IPS DF 19.7 (cell line): ENCODE measurements around the gene EXO1.
"Not testable (repeated sequence)": the region's sequence is repeated elsewhere in the genome, so short reads cannot be mapped to it uniquely, and the experiment has no call there.

ENCODE experiments used
- DNase-seq: peaks from one replicate; pipeline ENCODE4 v3.0.0-alpha.2; 2013; ENCODE audit warnings: low read depth, low spot score

The EXO1 gene

DNA sequence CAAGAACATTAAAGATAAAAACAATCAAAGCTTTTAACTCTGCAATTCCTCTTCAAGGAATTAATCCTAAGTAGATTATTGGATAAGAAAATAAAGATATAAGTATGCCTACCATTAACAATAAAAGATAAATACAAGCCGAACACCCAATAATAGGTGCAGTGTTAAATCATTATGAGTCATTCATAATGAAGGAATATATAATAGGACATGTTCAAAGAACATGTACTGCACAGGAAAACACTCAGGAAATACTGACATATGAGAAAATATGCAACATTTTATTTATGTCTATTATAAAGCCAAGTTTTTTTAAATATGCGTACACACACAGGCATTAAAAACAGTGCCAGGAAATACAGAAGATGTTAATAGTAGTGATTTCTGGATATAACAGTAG is 11.1 kb upstream of the EXO1 start:
- no peak for DNase-seq

DNA sequence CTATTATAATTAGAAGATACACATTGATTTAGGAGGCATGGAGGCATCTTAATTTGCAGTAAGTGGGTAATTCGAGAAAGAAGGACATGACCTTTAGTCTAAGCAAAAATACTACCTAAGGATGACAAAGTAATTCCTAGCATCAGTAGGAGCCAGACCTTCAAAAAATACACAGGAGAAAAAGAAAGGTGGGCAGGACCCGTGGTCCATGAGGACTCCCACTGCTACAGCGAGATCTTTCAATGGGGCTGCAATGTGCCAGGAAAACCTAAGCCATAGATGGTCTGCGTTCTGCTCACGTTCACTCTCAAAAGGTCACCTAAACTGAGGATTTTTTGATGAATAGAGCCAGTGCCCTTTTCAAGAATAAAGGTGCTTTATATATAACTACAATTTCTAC is 10.6 kb upstream of the EXO1 start:
- DNase-seq = no peak

GRCh38 chr1:241837901-241838300 is 10.1 kb upstream of the EXO1 start:
- no peak for DNase-seq

DNA sequence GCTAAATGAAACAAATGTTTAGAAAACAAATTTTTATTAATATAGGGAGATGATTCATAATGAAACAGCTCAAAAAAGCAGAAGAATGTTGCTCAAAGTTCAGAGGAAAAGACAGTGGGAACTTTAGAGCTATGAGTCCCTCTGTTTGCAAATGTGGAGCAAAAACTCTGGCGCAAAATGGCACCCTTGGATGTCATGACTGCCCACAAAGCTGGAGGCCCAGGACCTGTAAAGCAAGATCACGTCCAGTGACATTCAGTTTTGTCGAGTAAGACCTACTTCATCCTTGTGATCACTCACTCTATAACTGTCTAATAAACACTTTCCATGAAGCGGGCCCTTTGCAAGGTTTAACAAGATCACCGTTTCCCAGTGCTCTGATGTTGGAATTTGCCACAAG is 9.1 kb upstream of the EXO1 start:
- no peak for DNase-seq

GRCh38 chr1:241839369-241839979 is 8.5 kb upstream of the EXO1 start:
- no peak for DNase-seq

DNA sequence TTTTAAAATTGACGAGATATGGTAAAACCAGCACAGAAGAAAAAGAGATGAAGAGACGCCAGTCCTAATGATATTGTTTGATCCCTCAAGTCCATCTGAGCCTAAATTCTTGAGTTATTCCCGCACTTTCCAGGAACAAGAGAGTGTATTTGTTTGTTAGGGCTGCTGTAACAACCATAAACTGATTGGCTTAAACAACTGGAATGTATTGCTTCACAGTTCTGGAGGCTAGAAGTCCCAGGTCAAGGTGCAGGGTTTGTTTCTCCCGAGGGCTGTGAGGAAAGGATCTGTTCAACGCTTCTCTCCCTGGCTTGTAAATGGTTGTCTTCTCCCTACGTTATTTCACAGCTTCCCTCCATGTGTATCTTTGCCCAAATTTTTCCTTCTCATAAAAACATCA is 7.8 kb upstream of the EXO1 start:
- DNase-seq = no peak

DNA sequence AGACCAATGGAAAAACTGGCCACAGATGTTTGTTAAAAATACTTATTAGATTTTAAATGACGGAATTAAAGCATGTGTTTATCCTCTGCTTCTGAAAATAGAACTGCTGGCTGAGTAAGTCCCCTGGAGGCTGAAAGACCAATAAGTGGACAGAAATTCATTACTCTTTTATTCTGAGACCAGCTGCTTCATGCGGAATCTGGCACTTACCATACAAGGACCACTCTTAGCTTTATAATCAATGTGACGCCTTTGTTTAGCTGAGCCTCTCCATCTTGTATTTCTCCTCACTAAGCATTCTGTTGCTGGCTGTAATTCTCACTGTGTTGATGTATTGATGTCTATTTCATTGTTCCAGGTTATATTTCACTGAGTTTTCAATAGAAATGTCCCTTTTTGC is 6.3 kb upstream of the EXO1 start:
- no peak for DNase-seq

GRCh38 chr1:241842565-241842964 is 5.4 kb upstream of the EXO1 start:
- DNase-seq = no peak

DNA sequence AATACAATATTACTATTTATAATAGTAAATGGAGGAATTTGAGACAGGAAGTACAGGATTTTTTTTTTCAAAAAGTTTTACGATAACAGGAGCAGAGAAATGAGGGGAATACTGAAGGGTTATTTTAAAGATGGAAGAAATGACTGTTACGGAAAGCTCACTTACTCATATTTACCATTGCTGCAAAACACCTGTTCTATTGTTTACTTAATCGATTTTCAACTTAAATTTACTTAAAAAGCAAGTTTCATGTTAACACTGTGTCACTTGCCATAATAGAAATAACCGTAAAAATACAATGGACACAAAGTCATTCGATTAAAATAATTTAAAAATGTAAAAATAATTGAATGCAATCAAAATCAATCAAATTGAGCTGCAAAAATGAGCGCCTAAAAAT is 3.4 kb upstream of the EXO1 start:
- no peak for DNase-seq

DNA sequence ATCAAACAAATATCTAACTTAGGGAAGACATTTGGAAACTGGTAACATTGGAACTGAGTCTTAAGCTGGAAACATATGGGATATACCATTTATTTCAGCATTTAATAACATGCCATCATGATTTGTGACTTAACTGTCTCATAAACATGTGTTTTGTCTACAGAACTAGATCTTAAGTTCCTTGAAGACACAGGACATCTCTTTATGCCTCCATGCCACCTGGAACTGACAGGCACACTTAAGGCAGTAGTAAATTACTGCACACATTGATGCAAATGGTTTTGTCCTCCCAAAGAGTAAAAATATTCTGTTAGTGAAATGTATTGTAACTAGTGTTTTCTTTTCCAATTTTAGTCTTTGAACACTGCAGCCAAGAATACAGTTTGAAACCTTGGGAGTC is 1.6 kb upstream of the EXO1 start:
- no peak for DNase-seq

DNA sequence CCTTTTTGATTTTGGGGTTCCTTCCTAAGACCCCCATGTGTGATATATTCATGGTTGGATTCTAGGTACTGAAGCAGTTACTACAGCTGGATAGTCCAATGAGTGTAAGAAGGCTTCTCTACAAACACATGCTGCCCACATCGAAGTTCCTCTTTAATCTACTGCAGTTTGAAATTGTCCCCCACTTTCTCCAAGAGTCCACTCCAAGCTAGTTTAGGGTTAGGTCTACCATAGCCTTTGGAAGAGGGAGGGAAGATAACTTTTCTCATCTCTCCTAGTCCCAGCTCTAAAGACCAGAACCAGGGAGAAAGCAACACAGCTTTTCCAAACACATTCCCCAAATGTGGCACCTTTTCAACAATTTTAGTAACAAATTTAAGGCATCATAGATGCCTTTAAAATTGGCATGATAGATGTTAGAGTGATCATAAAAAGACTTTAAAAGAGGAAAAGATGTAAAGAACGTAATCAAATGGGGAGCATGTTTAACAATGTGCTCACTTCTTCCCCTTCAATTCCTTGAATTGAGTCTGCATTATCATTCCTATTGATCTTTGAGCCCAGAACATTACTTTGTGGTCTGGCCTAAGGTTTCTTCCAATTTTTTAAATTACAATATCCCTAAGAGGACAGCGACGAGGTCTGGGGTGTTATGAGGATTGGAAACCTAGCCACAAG is 1.0 kb upstream of the EXO1 start:
- no peak for DNase-seq

DNA sequence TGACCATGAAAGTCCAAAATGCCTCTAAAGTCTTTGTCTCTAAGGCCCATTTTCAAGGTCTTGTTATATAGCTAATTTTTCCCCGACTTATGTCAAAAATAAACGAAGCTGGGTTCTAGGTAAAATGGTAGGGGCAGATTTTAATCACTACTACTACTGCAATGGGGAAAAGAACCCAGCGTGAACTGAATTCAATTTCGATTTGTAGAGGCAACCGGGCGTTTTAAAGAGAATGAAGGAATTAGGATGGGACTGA is 536 bp upstream of the EXO1 start:
- no peak for DNase-seq

GRCh38 chr1:241848686-241849344 is 811 bp downstream of the EXO1 start:
- no peak for DNase-seq

DNA sequence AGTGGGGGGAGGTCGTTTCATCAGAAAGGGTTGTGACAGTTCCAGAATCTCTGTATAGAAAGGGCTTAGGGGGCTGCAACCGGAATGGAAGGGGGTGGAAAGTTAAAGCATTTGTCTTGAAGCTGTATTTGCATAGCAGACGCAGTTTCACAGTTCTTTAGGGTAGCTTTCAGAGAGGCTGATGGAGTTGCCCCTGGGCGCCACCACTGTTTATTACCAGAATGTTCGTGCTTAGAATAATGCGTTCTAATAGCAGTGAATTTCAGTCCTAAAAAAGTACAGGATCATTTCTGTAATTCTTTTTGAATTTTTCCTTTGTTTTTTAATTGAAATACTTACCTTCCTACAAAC is 1.3 kb downstream of the EXO1 start:
- no peak for DNase-seq

DNA sequence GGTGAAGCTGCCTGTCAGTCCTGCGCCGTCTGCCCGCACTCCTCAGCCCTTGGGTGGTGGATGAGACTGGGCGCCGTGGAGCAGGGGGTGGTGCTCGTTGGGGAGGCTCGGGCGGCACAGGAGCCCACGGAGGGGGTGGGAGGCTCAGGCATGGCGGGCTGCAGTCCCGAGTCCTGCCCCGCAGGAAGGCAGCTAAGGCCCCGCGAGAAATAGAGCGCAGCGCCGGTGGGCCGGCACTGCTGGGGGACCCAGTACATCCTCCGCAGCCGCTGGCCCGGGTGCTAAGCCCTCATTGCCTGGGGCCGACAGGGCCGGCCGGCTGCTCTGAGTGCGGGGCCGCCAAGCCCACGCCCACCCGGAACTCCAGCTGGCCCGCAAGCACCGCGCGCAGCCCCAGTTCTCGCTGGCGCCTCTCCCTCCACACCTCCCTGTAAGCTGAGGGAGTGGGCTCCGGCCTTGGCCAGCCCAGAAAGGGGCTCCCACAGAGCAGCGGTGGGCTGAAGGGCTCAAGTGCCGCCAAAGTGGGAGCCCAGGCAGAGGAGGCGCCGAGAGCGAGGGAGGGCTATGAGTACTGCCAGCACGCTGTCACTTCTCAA is 7.6 kb downstream of the EXO1 start:
- not testable (repeated sequence) for DNase-seq

DNA sequence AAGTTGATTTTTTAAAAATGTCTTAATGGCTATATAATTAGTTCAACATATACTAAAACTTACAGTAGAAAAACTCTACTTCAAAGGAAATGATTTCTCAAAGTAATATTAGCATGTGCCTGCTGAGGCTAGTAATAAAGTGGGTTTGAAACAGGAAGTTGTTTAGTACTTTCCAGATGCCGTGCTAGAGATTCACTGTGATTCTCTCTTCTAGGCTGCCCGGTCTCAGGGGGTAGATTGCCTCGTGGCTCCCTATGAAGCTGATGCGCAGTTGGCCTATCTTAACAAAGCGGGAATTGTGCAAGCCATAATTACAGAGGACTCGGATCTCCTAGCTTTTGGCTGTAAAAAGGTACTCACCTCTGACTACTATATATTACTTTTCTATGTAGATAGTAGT is 9.1 kb downstream of the EXO1 start:
- no peak for DNase-seq

DNA sequence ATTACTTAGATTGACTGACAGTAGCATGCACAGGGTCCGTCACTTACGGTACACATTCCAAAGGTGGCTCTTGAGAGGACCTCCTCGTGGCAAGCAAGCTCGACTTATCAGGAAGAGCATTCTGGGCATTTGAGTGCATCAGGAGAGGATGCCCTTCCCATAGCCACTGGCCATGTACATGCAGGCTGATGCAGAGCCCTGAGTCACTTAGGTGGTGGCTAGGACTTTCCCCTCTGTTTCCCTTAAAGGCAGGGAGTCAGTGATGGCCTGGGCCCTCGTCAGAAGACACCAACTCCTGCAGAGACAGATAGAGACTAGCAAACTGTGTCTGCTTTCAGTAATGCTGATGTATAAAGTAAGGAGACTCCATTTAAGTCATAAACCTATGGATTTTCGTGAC is 12.9 kb downstream of the EXO1 start:
- no peak for DNase-seq

- no peak for DNase-seq
These were observed 21.0 kb downstream of the EXO1 start for GRCh38 chr1:241869022-241869421.

GRCh38 chr1:241870336-241870735 is 22.3 kb downstream of the EXO1 start:
- DNase-seq = no peak

DNA sequence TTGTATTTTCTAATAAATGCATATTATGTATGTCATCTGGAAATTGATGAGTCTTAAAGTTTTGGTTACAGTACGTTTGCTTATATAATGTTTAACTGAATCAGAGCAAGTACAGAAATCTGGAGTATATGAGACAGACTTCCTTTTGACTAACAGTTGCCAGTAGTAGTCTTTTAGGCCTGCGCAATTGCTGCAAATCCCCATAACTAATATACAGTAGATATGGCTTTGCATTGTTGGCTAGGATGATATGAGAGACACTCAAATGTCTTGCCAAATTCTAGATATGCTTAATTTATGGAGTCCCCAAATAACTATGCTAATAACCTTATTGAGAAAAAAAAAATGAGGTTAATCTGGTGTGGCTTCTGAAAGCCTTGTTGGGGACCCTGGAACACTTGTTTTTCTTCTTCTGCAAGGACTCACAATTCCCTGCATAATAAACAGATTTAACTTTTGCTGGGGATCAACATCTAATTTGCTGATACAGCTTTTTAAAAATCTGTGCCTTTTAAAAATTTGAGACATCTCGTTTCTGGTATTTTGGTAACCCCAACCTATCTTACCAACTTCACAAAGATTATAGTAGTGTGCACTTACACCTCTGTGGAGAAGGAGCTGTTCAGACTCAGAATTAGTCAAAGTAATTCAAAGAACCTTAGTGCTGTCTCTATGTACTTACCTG is 22.9 kb downstream of the EXO1 start:
- no peak for DNase-seq

- no peak for DNase-seq
These were observed 33.4 kb downstream of the EXO1 start for GRCh38 chr1:241881440-241881839.

DNA sequence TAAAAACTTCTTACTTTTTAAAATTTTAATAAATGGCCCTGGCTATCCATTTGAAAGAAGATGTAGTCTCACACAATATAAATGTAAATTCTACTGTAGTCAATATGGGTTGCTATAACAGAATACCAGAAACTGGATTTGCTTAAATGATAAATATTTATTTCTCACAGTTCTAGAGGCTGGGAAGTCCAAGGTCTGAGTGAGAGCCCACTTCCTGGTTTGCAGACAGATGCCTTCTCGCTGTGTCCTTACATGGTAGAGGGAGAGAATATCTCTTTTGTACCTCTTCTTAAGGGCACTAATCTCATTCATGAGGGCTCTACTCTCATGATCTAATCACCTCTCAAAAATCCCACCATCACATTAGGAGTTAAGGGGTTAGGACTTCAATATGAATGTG is 35.2 kb downstream of the EXO1 start:
- no peak for DNase-seq

- no peak for DNase-seq
These were observed 40.2 kb downstream of the EXO1 start for GRCh38 chr1:241888232-241888631.
